Activated T-helper 17 cell treated with anti-CD3 and anti-CD28 coated beads, Interleukin-2, amount 50 U/mL, for 72 hours (primary cell): ENCODE results near the gene PFN2. TPM values are rescaled to one million over a fixed set of nuclear protein-coding genes. Genes with fewer than 3 reads are reported as not detected.

Experiments used
- ATAC-seq: fragments of 150-1000 bp; cut with Tn5 transposase; replicated peaks from 2 replicates; pipeline ENCODE4 v1.10.0; 2021; ENCODE audit warnings: mild to moderate bottlenecking, moderate library complexity
- H3K27ac Mint-ChIP-seq: one replicate; pipeline ENCODE4 v1.8.0; 2022; ENCODE audit warnings: mixed read lengths
- H3K27me3 Mint-ChIP-seq: one replicate; pipeline ENCODE4 v1.8.0; 2022; ENCODE audit warnings: mixed read lengths
- H3K36me3 Mint-ChIP-seq: one replicate; pipeline ENCODE4 v1.8.0; 2022; ENCODE audit warnings: low read depth, mild to moderate bottlenecking, mixed read lengths
- H3K4me1 Mint-ChIP-seq: one replicate; pipeline ENCODE4 v1.8.0; 2022; ENCODE audit warnings: mixed read lengths
- H3K4me3 Mint-ChIP-seq: one replicate; pipeline ENCODE4 v1.8.0; 2022; ENCODE audit warnings: mild to moderate bottlenecking, mixed read lengths
- H3K9me3 Mint-ChIP-seq: one replicate; pipeline ENCODE4 v1.8.0; 2022; ENCODE audit warnings: mixed read lengths
- total RNA-seq, 2 donors: library from RNA; stranded (reverse); gene quantifications; one replicate each; pipeline ENCODE4 v1.2.3, GENCODE V29; 2022

Gene PFN2
- total RNA-seq, 2 donors from 2014 or later: 1.8 to 2.0 TPM

GRCh38 chr3:149919509-149919908 lies 51.2 kb downstream of the PFN2 start:
- H3K36me3 Mint-ChIP-seq: peaks cover 64% of the 10 kb centered on the region

DNA sequence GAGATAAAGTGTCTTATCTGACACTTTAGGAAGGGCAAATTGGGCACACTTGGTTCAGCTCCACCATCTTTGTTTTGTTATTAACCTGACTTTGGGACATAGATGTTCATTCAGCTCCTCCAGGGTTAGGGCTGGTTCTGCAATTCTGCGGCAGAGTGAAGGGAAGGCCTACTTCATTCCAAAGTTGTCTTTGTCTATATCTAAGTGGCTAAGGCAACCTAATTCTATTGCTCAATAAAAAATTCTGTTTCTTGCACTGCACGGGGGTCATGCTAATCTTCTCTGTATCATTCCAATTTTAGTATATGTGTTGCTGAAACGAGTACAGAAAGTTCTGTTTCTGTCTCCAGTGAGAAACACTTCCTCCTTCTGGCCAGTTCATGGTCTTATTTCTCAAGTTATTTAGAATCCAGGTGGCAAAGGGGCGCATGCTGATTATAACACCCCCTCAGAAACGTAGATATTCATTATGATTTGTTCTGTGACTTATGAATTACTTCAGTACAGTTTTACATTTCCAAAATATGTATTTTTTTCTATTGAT lies 53.5 kb downstream of the PFN2 start:
- ATAC-seq: no peak
- no peak overlapping the region for H3K27ac Mint-ChIP-seq
- H3K4me3 Mint-ChIP-seq: no peak overlapping the region
- H3K27me3 Mint-ChIP-seq: no peaks in the 10 kb centered on the region
- H3K4me1 Mint-ChIP-seq: no peaks in the 10 kb centered on the region
- H3K36me3 Mint-ChIP-seq: peaks cover 75% of the 10 kb centered on the region
- H3K9me3 Mint-ChIP-seq: no peaks in the 10 kb centered on the region

More at GRCh38 chr3:149919509-149919908, 51.2 kb downstream of the PFN2 start:
- Mint-ChIP-seq H3K9me3 (no peaks in the 10 kb centered on the region), H3K27ac (no peak overlapping the region), H3K4me3 (no peak overlapping the region), H3K4me1 (no peaks in the 10 kb centered on the region), H3K27me3 (no peaks in the 10 kb centered on the region)
- no peak for ATAC-seq

Other genes starting within 250 kb of the PFN2 start
- 10 to 100 TPM; 20.1 to 23.3 TPM for gene COMMD2, start 218.4 kb downstream of the PFN2 start, total RNA-seq
- not detected for gene ANKUB1, start 178.3 kb downstream of the PFN2 start, total RNA-seq
- 10 to 100 TPM; 35.3 to 38.6 TPM for gene RNF13, start 157.7 kb downstream of the PFN2 start, total RNA-seq